CD4-positive, alpha-beta T cell treated with Interleukin-17A for 1 hour (primary cell): ENCODE results near the gene USP54.
A peak's percentile ranks its signal among the peaks of the same experiment; 100 is the strongest.
"Not testable (repeated sequence)": the region's sequence is repeated elsewhere in the genome, so short reads cannot be mapped to it uniquely, and the experiment has no call there.

ENCODE experiments used
- DNase-seq: peaks from one replicate; pipeline ENCODE4 v3.0.0-alpha.2; 2020

Gene USP54, protein sequence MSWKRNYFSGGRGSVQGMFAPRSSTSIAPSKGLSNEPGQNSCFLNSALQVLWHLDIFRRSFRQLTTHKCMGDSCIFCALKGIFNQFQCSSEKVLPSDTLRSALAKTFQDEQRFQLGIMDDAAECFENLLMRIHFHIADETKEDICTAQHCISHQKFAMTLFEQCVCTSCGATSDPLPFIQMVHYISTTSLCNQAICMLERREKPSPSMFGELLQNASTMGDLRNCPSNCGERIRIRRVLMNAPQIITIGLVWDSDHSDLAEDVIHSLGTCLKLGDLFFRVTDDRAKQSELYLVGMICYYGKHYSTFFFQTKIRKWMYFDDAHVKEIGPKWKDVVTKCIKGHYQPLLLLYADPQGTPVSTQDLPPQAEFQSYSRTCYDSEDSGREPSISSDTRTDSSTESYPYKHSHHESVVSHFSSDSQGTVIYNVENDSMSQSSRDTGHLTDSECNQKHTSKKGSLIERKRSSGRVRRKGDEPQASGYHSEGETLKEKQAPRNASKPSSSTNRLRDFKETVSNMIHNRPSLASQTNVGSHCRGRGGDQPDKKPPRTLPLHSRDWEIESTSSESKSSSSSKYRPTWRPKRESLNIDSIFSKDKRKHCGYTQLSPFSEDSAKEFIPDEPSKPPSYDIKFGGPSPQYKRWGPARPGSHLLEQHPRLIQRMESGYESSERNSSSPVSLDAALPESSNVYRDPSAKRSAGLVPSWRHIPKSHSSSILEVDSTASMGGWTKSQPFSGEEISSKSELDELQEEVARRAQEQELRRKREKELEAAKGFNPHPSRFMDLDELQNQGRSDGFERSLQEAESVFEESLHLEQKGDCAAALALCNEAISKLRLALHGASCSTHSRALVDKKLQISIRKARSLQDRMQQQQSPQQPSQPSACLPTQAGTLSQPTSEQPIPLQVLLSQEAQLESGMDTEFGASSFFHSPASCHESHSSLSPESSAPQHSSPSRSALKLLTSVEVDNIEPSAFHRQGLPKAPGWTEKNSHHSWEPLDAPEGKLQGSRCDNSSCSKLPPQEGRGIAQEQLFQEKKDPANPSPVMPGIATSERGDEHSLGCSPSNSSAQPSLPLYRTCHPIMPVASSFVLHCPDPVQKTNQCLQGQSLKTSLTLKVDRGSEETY (N-terminal part only)

GRCh38 chr10:73590881-73591799 is at the start of gene USP54:
USP54 (minus strand) TSS chr10:73591342; CDS start chr10:73575658, 15,684 bp downstream.
- peak; percentile 43 for DNase-seq

- no peak for DNase-seq
Measured at GRCh38 chr10:73639286-73639685, 48.1 kb upstream of the USP54 start.

GRCh38 chr10:73635781-73636180 is 44.6 kb upstream of the USP54 start:
- DNase-seq: no peak

DNA sequence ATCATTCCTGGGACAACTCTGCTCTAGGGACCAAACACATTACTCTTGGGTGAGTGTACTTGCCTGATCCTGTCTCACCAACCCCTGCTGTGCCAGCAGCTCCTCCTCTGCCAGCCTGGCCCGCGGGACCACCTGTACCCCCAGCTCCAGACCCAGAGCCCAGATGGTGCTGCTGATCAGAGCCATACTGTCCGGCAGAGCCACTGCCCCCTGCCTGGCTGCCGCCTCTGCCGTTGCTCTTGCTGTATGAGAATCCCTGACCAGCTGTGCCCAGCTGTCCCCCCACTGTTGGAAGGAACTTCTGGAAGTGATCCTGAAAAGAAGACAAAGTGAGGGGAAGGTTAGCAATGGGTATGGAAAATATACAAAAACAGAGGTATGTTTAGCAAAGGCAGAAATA is 43.3 kb upstream of the USP54 start:
- no peak for DNase-seq

DNA sequence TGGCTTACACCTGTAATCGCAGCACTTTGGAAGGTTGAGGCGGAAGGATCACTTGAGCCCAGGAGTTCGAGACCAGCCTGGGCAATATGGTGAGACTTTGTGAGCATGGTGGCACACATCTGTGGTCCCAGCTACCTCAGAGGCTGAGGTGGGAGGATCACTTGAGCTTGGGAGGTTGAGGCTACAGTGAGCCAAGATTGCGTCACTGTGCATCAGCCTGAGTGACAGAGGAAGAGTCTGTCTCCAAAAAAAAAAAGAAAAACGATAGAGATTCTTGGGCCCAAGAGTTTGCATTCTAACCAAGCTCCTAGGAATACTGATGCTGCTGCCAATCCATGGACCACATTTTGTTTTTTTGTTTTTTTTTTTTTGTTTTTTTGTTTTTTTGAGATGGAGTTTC is 38.0 kb upstream of the USP54 start:
- DNase-seq: no peak

DNA sequence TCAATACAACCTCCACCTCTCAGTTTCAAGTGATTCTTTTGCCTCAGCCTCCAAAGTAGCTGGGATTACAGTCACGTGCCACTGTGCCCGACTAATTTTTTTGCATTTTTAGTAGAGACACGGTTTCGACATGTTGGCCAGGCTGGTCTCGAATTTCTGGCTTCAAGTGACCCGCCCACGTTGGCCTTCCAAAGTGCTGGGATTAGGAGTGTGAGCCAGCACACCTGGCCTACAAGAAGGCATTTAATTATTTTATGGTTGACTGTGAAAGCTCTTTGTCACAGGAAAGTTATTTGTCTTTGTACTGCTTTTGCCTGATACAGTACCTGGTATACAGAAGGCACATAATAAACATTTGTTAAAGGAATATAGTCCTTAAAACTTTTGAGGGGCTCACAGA is 37.3 kb upstream of the USP54 start:
- no peak for DNase-seq

DNA sequence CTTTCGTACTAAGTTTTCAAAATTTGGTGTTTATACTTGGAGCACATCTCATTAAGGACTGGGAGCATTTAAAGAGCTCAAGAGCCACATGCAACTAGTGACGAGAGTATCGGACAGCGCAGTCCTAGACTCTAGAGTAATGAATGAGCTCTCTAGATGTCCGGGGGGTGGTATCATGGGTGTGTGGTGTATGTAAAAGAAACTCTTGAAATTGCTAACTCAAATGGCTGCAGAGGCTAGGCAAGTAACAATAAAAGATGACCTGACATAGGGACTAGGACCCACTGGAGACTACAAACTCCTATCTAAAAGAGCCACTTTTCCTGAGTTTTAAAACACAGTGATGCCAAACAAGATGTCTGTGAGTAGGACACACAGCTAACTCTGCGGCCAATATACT is 36.2 kb upstream of the USP54 start:
- DNase-seq: no peak

DNA sequence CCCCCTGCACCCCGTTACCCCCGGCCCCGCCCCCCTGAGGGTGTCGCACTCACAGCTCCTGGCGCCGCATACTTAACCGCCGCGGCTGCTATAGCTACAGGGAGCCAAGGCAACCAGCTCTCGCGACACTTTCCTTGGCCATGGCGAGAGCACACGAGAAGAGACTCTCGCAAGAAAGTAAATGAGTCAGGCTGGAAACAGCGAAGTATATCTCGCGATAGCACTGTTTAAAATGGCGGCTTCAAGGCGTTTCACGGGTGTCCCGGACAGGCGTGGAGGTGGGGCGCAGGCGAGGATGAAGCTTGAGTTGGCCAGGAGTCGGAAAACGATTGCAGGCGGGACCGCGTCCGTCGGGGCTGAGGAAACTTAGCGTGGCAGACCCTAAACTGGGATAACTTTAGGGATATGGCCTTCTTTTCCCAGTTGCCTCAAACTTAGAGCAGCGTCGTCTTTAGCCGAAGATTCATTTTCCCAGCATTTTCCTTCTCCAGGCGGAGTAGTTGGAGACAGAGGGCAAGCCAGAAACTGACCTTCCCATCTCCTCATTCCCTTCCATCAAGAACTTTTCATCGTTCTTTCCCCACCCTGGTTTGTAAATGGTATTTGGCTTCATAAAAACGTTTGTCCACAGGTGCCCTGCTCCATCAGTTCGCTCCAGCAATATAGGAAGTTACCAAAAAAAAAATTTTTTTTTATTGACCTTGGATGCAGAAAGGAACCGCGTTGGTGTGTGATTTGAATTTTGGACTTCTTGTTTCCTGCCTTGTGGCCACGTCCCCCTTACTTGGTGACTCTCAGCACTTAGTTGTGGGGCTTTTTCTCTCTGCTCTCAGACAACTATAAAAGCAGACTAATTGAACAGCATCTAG is 35.0 kb upstream of the USP54 start:
- peak; percentile 97 for DNase-seq

DNA sequence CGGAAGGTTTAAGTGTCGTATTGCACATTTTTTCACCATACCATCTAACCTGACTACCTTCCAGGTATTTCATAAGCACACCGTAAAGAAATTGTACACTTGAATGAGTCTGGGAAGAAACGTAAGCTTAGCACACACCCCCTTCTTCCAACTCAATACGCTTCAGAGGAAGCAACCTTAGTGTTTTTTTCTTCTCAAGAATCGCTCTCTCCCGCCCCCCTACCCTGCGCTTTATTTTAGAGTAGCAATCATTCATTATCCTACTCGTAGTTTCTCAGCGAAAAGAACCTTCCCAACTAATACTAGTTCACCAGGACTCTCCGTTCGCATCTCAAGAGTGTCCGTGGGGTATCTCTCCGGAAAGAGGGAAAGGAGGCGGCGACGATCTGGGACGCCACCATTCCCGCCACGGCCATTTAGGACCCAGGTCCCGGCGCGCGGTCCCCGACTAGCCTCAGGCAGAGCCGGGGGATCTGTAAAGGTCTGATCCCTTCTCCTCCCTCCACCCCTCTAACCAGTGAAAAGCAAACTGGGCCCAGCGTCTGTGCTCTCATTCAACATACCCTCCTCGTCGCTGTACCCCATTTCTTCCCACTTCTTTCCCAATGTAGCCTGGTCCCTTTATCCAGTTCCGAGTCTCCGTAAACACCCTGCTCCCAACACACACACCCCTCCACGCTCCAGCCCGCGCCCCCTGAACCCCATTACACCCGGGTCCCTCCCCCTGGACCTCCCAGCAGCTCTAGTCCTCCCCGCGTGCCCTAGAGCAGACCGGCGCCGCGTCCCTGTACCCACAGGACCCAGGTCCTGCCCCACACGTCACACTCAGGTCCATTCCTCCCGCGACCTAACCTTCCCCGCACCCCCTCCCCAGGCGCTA is 34.1 kb upstream of the USP54 start:
- DNase-seq: peak; percentile 20

DNA sequence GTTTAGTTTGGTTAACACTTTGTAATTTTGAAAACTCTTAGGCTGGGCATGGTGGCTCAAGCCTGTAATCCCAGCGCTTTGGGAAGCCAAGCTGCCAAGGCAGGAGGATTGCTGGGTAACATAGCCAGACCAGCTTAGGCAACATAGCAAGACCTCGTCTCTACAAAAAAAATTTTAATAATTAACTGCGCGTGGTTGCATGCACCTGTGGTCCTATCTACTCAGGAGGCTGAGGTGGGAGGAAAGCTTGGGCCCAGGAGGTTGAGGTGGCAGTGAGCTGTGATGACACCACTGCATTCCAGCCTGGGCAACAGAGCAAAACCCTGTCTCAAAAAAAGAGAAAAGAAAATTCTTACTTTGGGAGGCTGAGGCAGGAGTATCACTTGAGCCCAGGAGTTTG is 31.9 kb upstream of the USP54 start:
- no peak for DNase-seq

DNA sequence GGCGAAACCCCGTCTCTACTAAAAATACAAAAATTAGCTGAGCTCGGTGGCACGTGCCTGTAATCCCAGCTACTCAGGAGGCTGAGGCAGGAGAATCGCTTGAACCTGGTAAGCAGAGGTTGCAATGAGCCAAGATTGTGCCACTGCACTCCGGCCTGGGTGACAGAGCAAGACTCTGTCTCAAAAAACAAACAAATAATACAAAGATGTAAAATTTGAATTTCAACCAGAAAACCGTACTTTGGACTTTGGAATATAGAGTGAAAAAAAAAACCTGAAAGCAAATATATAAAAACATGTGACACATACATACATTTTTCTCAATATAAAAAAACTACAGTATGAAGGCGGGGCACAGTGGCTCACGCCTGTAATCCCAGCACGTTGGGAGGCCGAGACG is 29.8 kb upstream of the USP54 start:
- not testable (repeated sequence) for DNase-seq

DNA sequence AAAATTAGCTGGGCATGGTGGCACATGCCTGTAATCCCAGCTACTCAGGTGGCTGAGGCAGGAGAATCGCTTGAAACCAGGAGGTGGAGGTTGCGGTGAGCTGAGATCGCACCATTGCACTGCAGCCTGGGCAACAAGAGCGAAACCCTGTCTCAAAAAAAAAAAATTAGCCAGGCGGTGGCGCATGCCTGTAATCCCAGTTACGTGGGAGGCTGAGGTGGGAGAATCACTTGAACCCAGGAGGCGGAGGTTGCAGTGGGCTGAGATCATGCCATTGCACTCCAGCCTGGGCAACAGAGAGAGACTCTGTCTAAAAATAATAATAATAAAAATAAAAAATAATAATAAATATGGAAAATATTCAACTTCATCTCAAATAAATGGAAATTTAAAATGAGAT is 26.0 kb upstream of the USP54 start:
- not testable (repeated sequence) for DNase-seq

- no peak for DNase-seq
Measured at GRCh38 chr10:73614720-73615119, 23.6 kb upstream of the USP54 start.

- no peak for DNase-seq
Measured at GRCh38 chr10:73609116-73609515, 18.0 kb upstream of the USP54 start.

GRCh38 chr10:73601486-73601921 is 10.4 kb upstream of the USP54 start:
- no peak for DNase-seq

DNA sequence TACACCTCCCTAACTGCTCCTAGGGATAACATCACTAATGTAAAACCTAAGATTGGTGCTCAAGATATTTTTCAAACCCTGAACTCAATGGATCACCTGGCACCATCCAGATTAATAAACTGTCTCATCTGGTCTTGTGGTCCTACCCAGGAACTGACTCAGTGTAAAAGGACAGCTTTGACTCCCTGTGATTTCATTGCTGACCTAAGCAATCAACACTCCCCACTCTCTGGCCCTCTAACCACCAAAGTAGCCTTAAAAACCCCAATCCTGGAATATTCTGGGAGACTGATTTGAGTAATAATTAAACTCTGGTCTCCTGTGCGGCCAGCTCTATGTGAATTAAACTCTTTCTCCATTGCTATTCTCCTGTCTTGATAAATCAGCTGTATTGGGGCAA is 6.2 kb upstream of the USP54 start:
- no peak for DNase-seq

DNA sequence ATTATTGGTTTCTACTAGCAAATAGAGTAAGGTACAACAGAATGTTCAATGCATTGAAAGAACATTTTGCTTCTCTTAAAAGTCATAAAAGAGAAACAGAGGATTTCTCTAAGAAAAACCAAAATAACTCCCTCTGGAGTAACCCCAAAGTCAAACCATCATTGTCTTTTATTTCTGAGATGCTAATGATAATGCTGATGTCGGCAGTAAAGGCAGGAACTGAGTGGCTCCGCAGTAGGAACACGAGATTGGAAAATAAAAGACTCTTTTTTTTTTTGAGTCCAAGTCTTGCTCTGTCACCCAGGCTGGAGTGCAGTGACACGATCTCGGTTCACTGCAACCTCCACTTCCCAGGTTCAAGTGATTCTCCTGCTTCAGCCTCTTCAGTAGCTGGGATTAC is 2.7 kb upstream of the USP54 start:
- no peak for DNase-seq

DNA sequence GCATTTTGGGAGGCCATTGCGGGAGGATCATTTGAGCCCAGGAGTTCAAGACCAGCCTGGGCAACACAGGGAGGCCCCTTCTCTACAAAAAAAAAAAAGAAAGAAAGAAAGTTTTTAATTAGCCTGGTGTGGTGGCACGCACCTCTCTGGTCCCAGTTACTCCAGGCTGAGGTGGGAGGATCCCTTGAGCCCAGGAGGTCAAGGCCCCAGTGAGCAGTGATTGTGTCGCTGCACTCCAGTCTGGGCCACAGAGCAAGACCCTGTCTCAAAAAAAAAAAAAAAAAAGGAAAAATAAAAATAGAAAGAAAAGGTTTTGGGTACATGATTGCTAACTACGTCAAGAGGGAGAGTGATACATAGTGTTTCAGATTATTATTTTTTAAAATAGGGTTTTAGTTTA is 2.0 kb upstream of the USP54 start:
- DNase-seq: no peak

- peak; percentile 22 for DNase-seq
Measured at GRCh38 chr10:73591935-73592699, 975 bp upstream of the USP54 start.
